Fibroblast of skin of back (primary cell): ENCODE measurements around the gene CAMTA1.

Experiments used
- DNase-seq: peaks from one replicate; pipeline ENCODE4 v3.0.0-alpha.2; 2013

Gene CAMTA1

DNA sequence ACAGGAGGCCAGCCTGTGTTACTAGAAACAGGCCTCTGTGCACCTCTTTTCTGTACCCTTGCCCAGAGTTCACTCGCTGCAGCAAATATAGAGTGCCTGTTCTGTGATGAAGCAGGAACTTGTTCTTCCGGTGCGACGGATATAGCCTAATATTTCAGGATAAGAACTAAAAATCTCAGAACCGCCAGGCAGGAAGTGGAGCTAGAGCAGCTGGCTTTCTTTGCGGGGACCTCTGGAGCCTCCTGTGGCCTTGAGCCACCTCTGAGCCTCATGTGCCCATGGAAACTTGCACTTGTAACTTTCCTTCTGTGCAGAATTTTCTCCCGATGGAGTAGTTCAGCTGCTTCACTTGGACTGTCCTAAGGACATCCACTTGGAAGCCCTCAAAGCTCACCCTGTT is 941.4 kb downstream of the CAMTA1 start:
- no peak for DNase-seq

DNA sequence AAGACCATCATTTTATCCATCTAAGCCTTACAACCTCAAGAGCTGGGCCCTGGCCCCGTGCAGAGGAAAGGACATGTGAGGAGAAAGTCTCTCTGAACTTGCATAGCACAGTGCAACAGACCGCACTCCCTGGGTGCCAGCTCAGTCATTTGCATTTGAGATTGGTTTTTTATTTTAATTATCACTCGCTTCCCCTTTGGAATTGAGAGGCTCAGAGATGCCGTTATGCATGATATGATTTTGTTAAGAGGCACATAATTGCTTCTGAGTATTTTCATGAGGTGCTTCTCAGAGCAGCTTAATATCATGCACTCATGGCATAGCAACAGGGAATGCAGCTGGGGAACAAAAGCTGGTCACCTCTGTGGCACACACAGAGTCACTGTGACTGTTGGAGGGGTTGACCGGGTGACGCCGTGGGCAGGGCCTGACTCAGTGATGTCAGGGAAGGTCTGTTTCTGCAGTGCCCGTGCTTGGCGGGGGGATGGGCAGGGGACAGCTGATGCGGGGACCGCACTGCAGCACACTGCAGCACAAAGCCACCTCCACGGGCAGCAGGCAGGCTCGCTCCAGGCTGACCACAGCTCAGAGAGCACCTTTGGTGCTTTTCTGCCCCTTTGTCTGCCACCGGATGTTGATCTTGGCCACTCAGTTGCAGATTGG is 942.7 kb downstream of the CAMTA1 start:
- DNase-seq: no peak

DNA sequence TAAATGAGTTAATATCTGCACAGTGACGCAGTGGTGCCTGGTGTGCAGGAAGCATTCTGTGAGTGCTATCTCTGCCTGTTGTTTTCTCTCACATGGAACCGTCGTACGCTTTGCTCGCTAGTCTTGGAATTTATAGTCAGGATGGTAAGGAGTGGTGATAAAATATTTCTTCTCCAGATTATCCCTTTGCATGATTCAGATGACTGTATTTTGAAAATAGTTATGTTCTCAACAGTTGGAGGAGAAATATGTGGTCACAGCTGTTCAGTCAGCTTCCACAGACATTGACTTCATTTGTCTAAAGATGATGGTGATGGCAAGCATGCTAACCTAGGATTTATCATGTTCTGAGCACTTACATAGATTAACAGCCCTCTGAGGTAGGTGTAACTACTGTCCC is 944.5 kb downstream of the CAMTA1 start:
- no peak for DNase-seq

DNA sequence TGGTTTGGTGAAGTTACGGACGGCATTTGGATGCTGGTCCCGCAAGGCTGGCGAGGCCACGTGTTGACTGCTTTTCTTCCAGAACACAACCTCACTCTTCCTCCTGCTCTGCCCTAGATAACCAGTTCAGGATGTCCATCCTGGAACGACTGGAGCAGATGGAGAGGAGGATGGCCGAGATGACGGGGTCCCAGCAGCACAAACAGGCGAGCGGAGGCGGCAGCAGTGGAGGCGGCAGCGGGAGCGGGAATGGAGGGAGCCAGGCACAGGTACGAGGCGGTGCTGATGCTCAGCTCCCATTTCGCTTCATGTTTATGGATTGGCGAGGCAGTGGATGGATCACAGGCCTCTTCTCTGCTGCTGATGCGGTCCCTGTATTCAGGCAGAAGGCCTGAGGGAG is 947.1 kb downstream of the CAMTA1 start:
- DNase-seq: no peak

DNA sequence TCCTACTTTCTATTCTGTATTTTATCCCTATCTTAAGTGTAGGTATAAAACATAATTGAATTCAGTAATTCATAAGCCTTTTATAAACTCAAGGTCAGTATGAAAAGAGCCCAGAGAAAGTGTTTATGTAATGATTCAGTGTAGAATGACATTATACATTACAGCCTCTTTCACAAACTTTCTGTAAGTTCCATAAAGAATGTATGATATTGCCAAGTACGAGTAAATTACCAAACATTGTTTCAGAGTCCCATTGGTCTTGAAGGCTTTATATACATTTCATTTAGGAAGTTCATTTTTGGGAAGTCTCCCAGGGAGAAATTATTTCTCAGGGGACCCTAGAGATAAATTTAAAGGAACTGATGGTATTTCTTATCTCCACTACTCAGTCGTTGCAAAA is 948.0 kb downstream of the CAMTA1 start:
- DNase-seq: peak; percentile 52

- DNase-seq: no peak
These were observed 952.8 kb downstream of the CAMTA1 start for GRCh38 chr1:7738044-7738443.

- no peak for DNase-seq
These were observed 958.1 kb downstream of the CAMTA1 start for GRCh38 chr1:7743346-7743745.

GRCh38 chr1:7744882-7745281 is 959.6 kb downstream of the CAMTA1 start:
- DNase-seq: no peak

- no peak for DNase-seq
These were observed 960.5 kb downstream of the CAMTA1 start for GRCh38 chr1:7745783-7746182.

GRCh38 chr1:7747605-7748004 is 962.4 kb downstream of the CAMTA1 start:
- DNase-seq: no peak

DNA sequence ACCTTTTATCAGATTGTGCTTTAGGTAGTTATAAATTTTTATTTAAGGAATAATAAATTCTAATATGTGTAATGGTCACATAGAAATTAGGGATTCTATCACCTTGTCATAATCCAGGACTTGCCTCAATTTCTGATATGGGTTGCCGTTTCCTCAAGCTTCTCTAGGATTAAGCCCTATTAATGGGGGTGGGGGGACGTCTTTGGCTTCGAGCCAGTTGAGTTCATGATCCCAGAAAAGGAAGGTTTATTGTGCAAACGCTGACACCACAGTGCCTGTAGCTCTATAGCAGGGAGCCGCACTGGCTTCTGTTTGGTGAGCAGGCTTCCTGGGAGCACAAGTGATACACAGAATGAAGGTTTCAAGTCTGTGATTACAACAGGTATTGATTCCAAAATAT is 963.9 kb downstream of the CAMTA1 start:
- no peak for DNase-seq

GRCh38 chr1:7751174-7751573 is 965.9 kb downstream of the CAMTA1 start:
- no peak for DNase-seq

GRCh38 chr1:7752512-7753417 is 967.5 kb downstream of the CAMTA1 start:
- DNase-seq: peak; percentile 68

GRCh38 chr1:7753641-7754040 is 968.4 kb downstream of the CAMTA1 start:
- no peak for DNase-seq

- no peak for DNase-seq
These were observed 969.0 kb downstream of the CAMTA1 start for GRCh38 chr1:7754234-7754633.

GRCh38 chr1:7755448-7755847 is 970.2 kb downstream of the CAMTA1 start:
- DNase-seq: no peak

DNA sequence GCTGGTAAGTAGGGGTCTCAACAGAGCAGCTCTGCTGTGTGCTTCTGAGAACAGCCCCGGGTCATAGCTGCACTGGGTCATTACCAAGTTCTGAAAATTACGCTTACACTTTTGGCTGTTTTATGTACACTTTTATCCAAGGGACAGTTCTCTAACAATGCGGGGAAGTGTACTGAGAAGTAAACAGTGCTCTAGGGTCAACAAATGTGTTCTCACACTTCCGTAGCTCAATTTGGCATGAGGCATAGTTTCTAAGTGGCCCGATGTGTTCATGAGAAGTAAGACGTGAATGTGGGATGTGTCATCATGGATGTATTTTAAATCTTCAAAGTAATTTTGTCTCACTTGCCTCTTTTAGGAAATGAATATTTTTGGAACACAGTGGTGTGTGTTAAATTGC is 975.0 kb downstream of the CAMTA1 start:
- DNase-seq: no peak

DNA sequence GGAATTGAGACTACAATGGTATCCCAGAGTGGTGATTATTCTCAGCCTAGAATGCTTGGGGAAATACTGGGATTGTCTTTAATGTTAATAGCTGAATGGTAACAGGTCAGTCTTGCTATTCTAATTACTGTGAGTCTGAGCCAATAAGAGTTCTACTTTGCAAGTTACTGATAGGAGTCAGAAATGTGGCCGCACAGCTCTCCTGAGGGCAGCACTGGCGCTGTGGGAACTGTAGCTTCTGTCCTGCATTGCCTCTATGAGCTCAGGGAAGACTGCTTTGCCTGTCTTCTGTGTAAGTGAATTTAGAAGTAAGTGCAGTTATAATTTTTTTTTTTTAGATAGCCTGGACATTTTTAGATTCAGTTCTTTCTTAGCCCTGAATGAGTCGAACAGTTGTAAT is 975.8 kb downstream of the CAMTA1 start:
- DNase-seq: no peak

GRCh38 chr1:7767176-7767575 is 981.9 kb downstream of the CAMTA1 start:
- DNase-seq: no peak

DNA sequence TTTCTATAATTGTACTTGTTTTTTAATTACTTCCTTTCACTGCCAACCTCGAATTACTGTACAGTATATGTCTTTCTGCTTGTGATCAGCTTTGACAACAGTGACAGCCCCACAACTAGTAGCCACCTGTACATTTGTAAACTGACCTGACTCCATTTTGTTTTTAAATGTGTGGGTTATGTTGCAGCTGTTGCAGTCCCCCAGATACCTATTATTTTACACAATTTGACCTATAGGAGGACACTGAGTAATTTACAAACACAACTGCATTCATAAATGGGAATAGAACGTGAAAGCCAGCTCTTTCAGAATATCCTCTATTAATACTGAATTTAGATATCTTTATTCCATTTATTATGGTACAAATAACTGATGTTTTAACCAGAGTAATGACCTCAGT is 983.3 kb downstream of the CAMTA1 start:
- no peak for DNase-seq

DNA sequence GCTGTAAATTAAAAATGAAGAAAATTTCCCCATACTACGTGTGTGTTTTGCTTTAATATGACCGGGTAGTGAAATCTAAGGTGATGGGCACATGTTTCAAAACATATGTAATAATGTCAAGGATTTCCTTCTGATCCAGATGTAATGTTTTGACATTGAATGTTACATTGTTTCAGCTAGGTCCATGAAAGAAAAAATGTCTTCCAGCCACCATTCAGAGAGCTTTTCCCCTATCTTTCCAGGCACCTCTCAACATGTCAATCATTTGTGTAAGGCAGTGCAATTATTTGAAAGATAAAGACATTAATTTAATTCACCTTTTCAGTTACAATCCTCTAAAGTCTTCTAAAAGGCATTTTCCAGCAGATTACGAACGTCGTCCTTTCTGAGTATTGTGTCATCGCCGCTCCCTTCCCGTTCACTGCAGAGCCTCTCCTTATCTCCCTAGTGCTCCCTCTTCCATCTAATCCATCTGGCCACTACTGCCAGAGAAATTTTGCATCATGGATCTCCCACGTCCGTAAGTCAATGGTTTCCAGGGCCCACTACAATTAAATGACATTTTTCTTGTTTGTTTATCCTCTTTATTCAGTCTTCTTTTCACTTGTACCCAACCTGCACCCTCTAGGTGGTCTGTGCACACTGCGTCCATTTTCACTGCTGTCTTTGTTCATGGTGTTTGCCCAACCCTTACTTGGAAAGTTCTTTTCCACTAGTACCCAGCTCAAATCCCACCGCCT is 984.6 kb downstream of the CAMTA1 start:
- no peak for DNase-seq

DNA sequence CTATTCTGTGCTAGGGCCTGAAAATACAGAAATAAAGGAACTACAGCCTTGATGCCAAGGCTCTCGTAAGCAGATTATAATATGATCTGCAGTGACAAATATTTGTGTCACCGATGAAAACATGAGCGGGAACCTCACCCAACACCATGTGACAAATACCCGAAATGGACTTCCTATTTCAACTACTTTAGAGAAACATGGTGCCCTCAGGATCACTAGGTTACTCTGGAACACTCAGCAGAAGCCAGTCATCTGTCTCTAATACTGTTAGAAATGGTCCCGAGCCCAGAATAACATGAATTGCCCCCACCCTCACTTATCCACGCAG is 985.4 kb downstream of the CAMTA1 start:
- DNase-seq: no peak

GRCh38 chr1:7770997-7771822 is 986.0 kb downstream of the CAMTA1 start, which contains the start of gene VAMP3:
VAMP3 (plus strand) TSS chr1:7771296; CDS start chr1:7771384, 88 bp downstream.
- DNase-seq: peak; percentile 80
